K562 (cell line): Measurements from ENCODE around the gene PTPRT.

ENCODE experiments used
- EZH2 ChIP-seq: IDR thresholded peaks from 2 replicates; pipeline ENCODE4 v1.6.1; 2012; ENCODE audit warnings: low read depth, mild to moderate bottlenecking, inconsistent platforms, low read length, borderline replicate concordance
- FOS ChIP-seq: IDR thresholded peaks from 3 replicates; pipeline ENCODE4 v1.6.1; 2011; ENCODE audit not compliant: insufficient read length; ENCODE audit errors: extremely low read depth
- GATA2 ChIP-seq: sonication (generic); formaldehyde crosslinking; IDR thresholded peaks from 2 replicates; pipeline ENCODE4 v1.4.0; 2020; ENCODE audit warnings: mild to moderate bottlenecking, missing genetic modification reagents
- KLF16 ChIP-seq: IDR thresholded peaks from 2 replicates; pipeline ENCODE4 v1.6.1; 2016; ENCODE audit warnings: antibody characterized with exemption
- MYC ChIP-seq, 2 experiments: fragments of 250-450 bp in 1 of 2; sonication (Bioruptor Pico) in 1 of 2; IDR thresholded peaks; 2 replicates each; pipeline versions ENCODE4 v1.5.1 to v1.6.1; 2012 to 2021; ENCODE audit warnings: low read depth in 2 of 2, borderline replicate concordance in 1 of 2, improper control_type of control experiment in 1 of 2, low read length in 1 of 2, mild to moderate bottlenecking in 1 of 2, moderate library complexity in 1 of 2
- POLR2B ChIP-seq: fragments of 450-650 bp; IDR thresholded peaks from 2 replicates; pipeline ENCODE4 v1.6.1; 2018; ENCODE audit warnings: low read depth; ENCODE audit not compliant: partially characterized antibody
- RAD21 ChIP-seq, 2 experiments: fragments of 250-450 bp in 1 of 2; fragments of 450-650 bp in 1 of 2; sonication (Bioruptor Pico) in 1 of 2; formaldehyde crosslinking in 1 of 2; IDR thresholded peaks in 1 of 2; conservative IDR thresholded peaks in 1 of 2; 2 replicates each; pipeline versions ENCODE4 v1.4.0 to v1.8.0; 2020 to 2022; ENCODE audit warnings: mild to moderate bottlenecking in 2 of 2, moderate library complexity in 1 of 2
- TF ChIP-seq, protein P1 (sequence below): fragments of 450-650 bp; IDR thresholded peaks from 2 replicates; pipeline ENCODE4 v1.6.1; 2016
- TF ChIP-seq, protein P2 (sequence below): sonication (generic); formaldehyde crosslinking; IDR thresholded peaks from 2 replicates; pipeline ENCODE4 v1.8.1; 2023; ENCODE audit warnings: mild to moderate bottlenecking, missing genetic modification reagents, moderate library complexity
- TF ChIP-seq, protein P3 (sequence below), 3 experiments: IDR thresholded peaks in 2 of 3; conservative IDR thresholded peaks in 1 of 3; 2 replicates each; pipeline ENCODE4 v1.5.1; 2011 to 2012; ENCODE audit warnings: low read length in 3 of 3, mild to moderate bottlenecking in 3 of 3, control low read depth in 2 of 3, improper control_type of control experiment in 1 of 3, inconsistent platforms in 1 of 3, low read depth in 1 of 3, mixed read lengths in 1 of 3, moderate library complexity in 1 of 3; ENCODE audit not compliant: insufficient read depth in 2 of 3

DNA sequence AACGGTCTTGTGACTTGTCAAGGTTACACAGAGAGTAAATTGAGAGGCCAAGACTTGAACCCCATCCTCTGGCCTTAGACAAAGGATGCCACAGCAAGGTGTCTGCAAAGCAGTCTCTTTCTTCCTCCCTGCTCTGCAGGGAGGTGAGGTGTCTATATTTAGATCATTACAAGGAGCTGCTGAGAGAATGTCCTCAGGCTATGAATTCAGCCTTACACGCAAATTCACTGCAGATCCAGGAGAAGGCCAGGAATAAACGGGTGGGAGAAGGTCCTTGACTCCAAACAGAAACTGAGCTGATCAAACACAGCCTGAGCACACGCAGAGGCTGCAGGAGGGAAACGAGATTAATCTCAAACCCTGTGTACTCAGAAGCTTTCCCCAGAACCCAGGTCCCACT lies 48.6 kb upstream of the PTPRT start:
- no peak for TF ChIP-seq GATA2
- TF ChIP-seq, protein P1, sequence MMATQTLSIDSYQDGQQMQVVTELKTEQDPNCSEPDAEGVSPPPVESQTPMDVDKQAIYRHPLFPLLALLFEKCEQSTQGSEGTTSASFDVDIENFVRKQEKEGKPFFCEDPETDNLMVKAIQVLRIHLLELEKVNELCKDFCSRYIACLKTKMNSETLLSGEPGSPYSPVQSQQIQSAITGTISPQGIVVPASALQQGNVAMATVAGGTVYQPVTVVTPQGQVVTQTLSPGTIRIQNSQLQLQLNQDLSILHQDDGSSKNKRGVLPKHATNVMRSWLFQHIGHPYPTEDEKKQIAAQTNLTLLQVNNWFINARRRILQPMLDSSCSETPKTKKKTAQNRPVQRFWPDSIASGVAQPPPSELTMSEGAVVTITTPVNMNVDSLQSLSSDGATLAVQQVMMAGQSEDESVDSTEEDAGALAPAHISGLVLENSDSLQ, result no peak
- no peak for TF ChIP-seq FOS
- TF ChIP-seq RAD21 (CRISPR knock-in tag; conservative IDR thresholded peaks at IDR 0.05 in 1 of 2, IDR thresholded peaks at IDR 0.05 in 1 of 2), result no peak
- no peak for TF ChIP-seq KLF16
- TF ChIP-seq, protein P2, sequence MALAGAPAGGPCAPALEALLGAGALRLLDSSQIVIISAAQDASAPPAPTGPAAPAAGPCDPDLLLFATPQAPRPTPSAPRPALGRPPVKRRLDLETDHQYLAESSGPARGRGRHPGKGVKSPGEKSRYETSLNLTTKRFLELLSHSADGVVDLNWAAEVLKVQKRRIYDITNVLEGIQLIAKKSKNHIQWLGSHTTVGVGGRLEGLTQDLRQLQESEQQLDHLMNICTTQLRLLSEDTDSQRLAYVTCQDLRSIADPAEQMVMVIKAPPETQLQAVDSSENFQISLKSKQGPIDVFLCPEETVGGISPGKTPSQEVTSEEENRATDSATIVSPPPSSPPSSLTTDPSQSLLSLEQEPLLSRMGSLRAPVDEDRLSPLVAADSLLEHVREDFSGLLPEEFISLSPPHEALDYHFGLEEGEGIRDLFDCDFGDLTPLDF (CRISPR knock-in tag), result no peak
- TF ChIP-seq MYC (IDR thresholded peaks at IDR 0.05; ENCODE audit: low read depth, low read length), result no peak
- no peak for TF ChIP-seq MYC (CRISPR knock-in tag; IDR thresholded peaks at IDR 0.05; ENCODE audit: borderline replicate concordance, low read depth)
- TF ChIP-seq POLR2B, result no peak
- TF ChIP-seq, protein P3, sequence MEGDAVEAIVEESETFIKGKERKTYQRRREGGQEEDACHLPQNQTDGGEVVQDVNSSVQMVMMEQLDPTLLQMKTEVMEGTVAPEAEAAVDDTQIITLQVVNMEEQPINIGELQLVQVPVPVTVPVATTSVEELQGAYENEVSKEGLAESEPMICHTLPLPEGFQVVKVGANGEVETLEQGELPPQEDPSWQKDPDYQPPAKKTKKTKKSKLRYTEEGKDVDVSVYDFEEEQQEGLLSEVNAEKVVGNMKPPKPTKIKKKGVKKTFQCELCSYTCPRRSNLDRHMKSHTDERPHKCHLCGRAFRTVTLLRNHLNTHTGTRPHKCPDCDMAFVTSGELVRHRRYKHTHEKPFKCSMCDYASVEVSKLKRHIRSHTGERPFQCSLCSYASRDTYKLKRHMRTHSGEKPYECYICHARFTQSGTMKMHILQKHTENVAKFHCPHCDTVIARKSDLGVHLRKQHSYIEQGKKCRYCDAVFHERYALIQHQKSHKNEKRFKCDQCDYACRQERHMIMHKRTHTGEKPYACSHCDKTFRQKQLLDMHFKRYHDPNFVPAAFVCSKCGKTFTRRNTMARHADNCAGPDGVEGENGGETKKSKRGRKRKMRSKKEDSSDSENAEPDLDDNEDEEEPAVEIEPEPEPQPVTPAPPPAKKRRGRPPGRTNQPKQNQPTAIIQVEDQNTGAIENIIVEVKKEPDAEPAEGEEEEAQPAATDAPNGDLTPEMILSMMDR (IDR thresholded peaks at IDR 0.05 in 2 of 3, conservative IDR thresholded peaks at IDR 0.05 in 1 of 3; ENCODE audit: insufficient read depth in 2 of 3, low read depth in 1 of 3, low read length in 3 of 3), result no peak
- TF ChIP-seq EZH2, result no peak
